SIG-M5 treated with dmso at 0.1 percent for 504 hours (cell line): ENCODE measurements around the gene TMEM131.
A peak's percentile ranks its signal among the peaks of the same experiment; 100 is the strongest.
"Not testable (repeated sequence)": the region's sequence is repeated elsewhere in the genome, so short reads cannot be mapped to it uniquely, and the experiment has no call there.

Source experiments
- DNase-seq: peaks from one replicate; lab custom pipeline; 2025; ENCODE audit not compliant: unreplicated experiment; lab: John Stamatoyannopoulos, UW

Gene TMEM131

GRCh38 chr2:97914691-97915213 lies 81.0 kb downstream of the TMEM131 start:
- no peak for DNase-seq

GRCh38 chr2:97913846-97914245 lies 81.9 kb downstream of the TMEM131 start:
- DNase-seq: no peak

GRCh38 chr2:97911922-97912575 lies 83.7 kb downstream of the TMEM131 start:
- no peak for DNase-seq

GRCh38 chr2:97911206-97911921 lies 84.4 kb downstream of the TMEM131 start:
- DNase-seq: peak; percentile 94

GRCh38 chr2:97910403-97911205 lies 85.1 kb downstream of the TMEM131 start:
- DNase-seq: no peak

- DNase-seq: no peak
These were observed 87.5 kb downstream of the TMEM131 start for GRCh38 chr2:97908208-97908676.

GRCh38 chr2:97907369-97908100 lies 88.2 kb downstream of the TMEM131 start:
- DNase-seq: no peak

- DNase-seq: no peak
These were observed 89.4 kb downstream of the TMEM131 start for GRCh38 chr2:97906307-97906706.

GRCh38 chr2:97905294-97905693 lies 90.5 kb downstream of the TMEM131 start:
- DNase-seq: no peak

GRCh38 chr2:97901862-97902261 lies 93.9 kb downstream of the TMEM131 start:
- no peak for DNase-seq

GRCh38 chr2:97900806-97901205 lies 94.9 kb downstream of the TMEM131 start:
- DNase-seq: no peak

- not testable (repeated sequence) for DNase-seq
These were observed 102.7 kb downstream of the TMEM131 start for GRCh38 chr2:97893042-97893441.

- DNase-seq: no peak
These were observed 104.1 kb downstream of the TMEM131 start for GRCh38 chr2:97891611-97892010.

GRCh38 chr2:97889156-97889555 lies 106.6 kb downstream of the TMEM131 start:
- no peak for DNase-seq

- DNase-seq: no peak
These were observed 109.9 kb downstream of the TMEM131 start for GRCh38 chr2:97885841-97886240.

GRCh38 chr2:97880334-97880733 lies 115.4 kb downstream of the TMEM131 start:
- no peak for DNase-seq

GRCh38 chr2:97878865-97879264 lies 116.9 kb downstream of the TMEM131 start:
- DNase-seq: no peak

- not testable (repeated sequence) for DNase-seq
These were observed 117.4 kb downstream of the TMEM131 start for GRCh38 chr2:97878317-97878716.

GRCh38 chr2:97871096-97871780 lies 124.5 kb downstream of the TMEM131 start:
- no peak for DNase-seq

- DNase-seq: peak; percentile 89
These were observed 125.3 kb downstream of the TMEM131 start for GRCh38 chr2:97870396-97870843.
